Measurements from ENCODE around the gene TTC7B.

Gene TTC7B

DNA sequence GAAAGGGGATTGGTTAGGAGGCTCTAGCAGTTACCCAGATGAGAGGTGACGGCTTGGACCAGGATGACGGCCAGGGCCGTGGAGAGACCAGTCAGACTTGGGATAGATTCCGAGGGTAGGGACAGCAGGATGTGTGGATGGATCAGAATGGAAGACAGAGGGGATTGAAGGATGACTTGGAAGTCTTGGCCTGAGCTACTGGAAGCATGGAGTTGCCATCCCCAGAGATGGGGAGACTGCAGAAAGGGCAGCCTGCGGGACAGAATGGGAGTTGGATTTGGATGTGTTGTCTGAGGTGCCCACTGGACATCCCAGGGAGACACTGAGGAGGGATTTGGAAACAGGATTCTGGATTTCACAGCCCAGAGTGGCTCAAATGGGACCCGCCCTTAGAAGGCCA, 317.1 kb downstream of the TTC7B start:
- H3K79me1 ChIP-seq (ENCODE audit: low read length): no peaks in the 10 kb centered on the region
- no peak overlapping the region for H2BK12ac ChIP-seq (ENCODE audit: low read length)
- H3K4me2 ChIP-seq (ENCODE audit: low read length): no peak overlapping the region
- no peak overlapping the region for H4K8ac ChIP-seq (ENCODE audit: low read depth, low read length)
- H4K91ac ChIP-seq (ENCODE audit: low read depth, low read length): no peak overlapping the region
- H2AFZ ChIP-seq (ENCODE audit: insufficient read depth, low read length, poor library complexity): no peak overlapping the region
- H3K36me3 ChIP-seq (ENCODE audit: control insufficient read depth in 1 of 2, insufficient read depth in 2 of 2, low read length in 2 of 2): no peaks in the 10 kb centered on the region
- peaks cover 2% of the 10 kb centered on the region for H3K9me3 ChIP-seq (ENCODE audit: insufficient read depth, low read depth, low read length)
- H2BK120ac ChIP-seq (ENCODE audit: insufficient read depth, low read length, poor library complexity): no peak overlapping the region
- no peak overlapping the region for H2BK5ac ChIP-seq (ENCODE audit: low read depth, low read length, poor library complexity)
- H3K9ac ChIP-seq (ENCODE audit: low read length): no peak overlapping the region
- no peak overlapping the region for H3K14ac ChIP-seq (ENCODE audit: low read length)
- H3K23ac ChIP-seq (ENCODE audit: low read length): no peak overlapping the region
- no CpG with 5 or more reads among the region's 6 CpGs for WGBS (ENCODE audit: extremely low coverage, insufficient coverage, insufficient read length)
- no peak for DNase-seq
- no peak overlapping the region for H3K27ac ChIP-seq (ENCODE audit: low read depth, low read length)
- no peak overlapping the region for H3K4me3 ChIP-seq (ENCODE audit: low read depth, low read length)
- no peak overlapping the region for H3K4ac ChIP-seq (ENCODE audit: low read depth, low read length)
- H3K27me3 ChIP-seq (ENCODE audit: insufficient read depth, low read length): no peaks in the 10 kb centered on the region
- no peak overlapping the region for H3K18ac ChIP-seq (ENCODE audit: low read length)
- no peaks in the 10 kb centered on the region for H3K79me2 ChIP-seq (ENCODE audit: control insufficient read depth, insufficient read depth, low read length, poor library complexity)
- peaks cover 18 to 21% of the 10 kb centered on the region in 2 experiments for H3K4me1 ChIP-seq (ENCODE audit: control insufficient read depth in 1 of 2, insufficient read depth in 2 of 2, low read length in 2 of 2)
- H4K12ac ChIP-seq (ENCODE audit: low read depth, low read length): no peak overlapping the region
- H2AK5ac ChIP-seq (ENCODE audit: low read length): no peak overlapping the region

DNA sequence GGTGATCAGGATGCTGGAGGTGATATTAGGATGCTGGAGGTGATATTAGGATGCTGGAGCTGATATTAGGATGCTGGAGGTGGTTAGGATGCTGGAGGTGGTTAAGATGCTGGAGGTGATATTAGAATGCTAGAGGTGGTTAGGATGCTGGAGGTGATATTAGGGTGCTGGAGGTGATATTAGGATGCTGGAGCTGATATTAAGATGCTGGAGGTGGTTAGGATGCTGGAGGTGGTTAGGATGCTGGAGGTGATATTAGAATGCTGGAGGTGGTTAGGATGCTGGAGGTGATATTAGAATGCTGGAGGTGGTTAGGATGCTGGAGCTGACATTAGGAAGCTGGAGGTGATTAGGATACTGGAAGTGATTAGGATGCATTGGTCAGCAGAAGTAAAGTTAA, 318.0 kb downstream of the TTC7B start:
- Histone ChIP-seq H4K8ac (ENCODE audit: low read depth, low read length) (no peak overlapping the region), H2AK5ac (ENCODE audit: low read length) (no peak overlapping the region), H3K4me2 (ENCODE audit: low read length) (no peak overlapping the region), H3K23ac (ENCODE audit: low read length) (no peak overlapping the region), H3K79me1 (ENCODE audit: low read length) (no peaks in the 10 kb centered on the region), H2BK5ac (ENCODE audit: low read depth, low read length, poor library complexity) (no peak overlapping the region), H3K4ac (ENCODE audit: low read depth, low read length) (no peak overlapping the region), H3K14ac (ENCODE audit: low read length) (no peak overlapping the region), H3K9ac (ENCODE audit: low read length) (no peak overlapping the region), H4K91ac (ENCODE audit: low read depth, low read length) (no peak overlapping the region), H3K9me3 (ENCODE audit: insufficient read depth, low read depth, low read length) (peaks cover 2% of the 10 kb centered on the region), H2BK12ac (ENCODE audit: low read length) (no peak overlapping the region), H3K4me1 (ENCODE audit: control insufficient read depth in 1 of 2, insufficient read depth in 2 of 2, low read length in 2 of 2) (peaks cover 18 to 21% of the 10 kb centered on the region in 2 experiments), H3K4me3 (ENCODE audit: low read depth, low read length) (no peak overlapping the region), H2AFZ (ENCODE audit: insufficient read depth, low read length, poor library complexity) (no peak overlapping the region), H3K79me2 (ENCODE audit: control insufficient read depth, insufficient read depth, low read length, poor library complexity) (no peaks in the 10 kb centered on the region), H3K27me3 (ENCODE audit: insufficient read depth, low read length) (no peaks in the 10 kb centered on the region), H3K18ac (ENCODE audit: low read length) (no peak overlapping the region), H3K27ac (ENCODE audit: low read depth, low read length) (no peak overlapping the region), H2BK120ac (ENCODE audit: insufficient read depth, low read length, poor library complexity) (no peak overlapping the region), H4K12ac (ENCODE audit: low read depth, low read length) (no peak overlapping the region), H3K36me3 (ENCODE audit: control insufficient read depth in 1 of 2, insufficient read depth in 2 of 2, low read length in 2 of 2) (no peaks in the 10 kb centered on the region)
- no peak for DNase-seq

DNA sequence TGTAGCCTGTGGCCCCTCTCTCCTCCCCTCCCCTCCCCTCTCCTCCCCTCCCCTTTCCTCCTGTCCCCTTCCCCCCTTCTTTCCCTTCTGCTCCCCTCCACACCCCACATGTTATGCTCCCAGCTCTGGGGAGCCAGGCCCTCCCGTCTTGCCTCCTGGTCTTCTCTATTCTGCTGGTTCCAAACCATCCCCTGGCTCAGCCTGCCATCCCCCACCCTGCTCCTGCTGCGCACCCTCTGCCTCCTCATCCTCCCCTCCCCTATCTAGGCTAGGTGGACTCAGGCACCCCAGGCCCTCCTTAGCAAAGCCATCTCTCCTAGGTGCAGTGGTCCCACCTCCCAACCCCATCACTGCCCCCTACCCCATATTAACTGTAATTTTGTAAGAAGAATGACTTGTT, 319.9 kb downstream of the TTC7B start:
- H3K23ac ChIP-seq (ENCODE audit: low read length): no peak overlapping the region
- H2BK120ac ChIP-seq (ENCODE audit: insufficient read depth, low read length, poor library complexity): no peak overlapping the region
- no peak overlapping the region for H3K27ac ChIP-seq (ENCODE audit: low read depth, low read length)
- no CpG with 5 or more reads among the region's 2 CpGs for WGBS (ENCODE audit: extremely low coverage, insufficient coverage, insufficient read length)
- no peaks in the 10 kb centered on the region for H3K27me3 ChIP-seq (ENCODE audit: insufficient read depth, low read length)
- H2BK12ac ChIP-seq (ENCODE audit: low read length): no peak overlapping the region
- no peak overlapping the region for H3K4me2 ChIP-seq (ENCODE audit: low read length)
- no peak overlapping the region for H3K4me3 ChIP-seq (ENCODE audit: low read depth, low read length)
- no peaks in the 10 kb centered on the region for H3K79me1 ChIP-seq (ENCODE audit: low read length)
- H4K8ac ChIP-seq (ENCODE audit: low read depth, low read length): no peak overlapping the region
- H3K36me3 ChIP-seq (ENCODE audit: control insufficient read depth in 1 of 2, insufficient read depth in 2 of 2, low read length in 2 of 2): no peaks in the 10 kb centered on the region
- DNase-seq: no peak
- H2BK5ac ChIP-seq (ENCODE audit: low read depth, low read length, poor library complexity): no peak overlapping the region
- H3K9ac ChIP-seq (ENCODE audit: low read length): no peak overlapping the region
- no peak overlapping the region for H3K18ac ChIP-seq (ENCODE audit: low read length)
- H2AK5ac ChIP-seq (ENCODE audit: low read length): no peak overlapping the region
- H4K12ac ChIP-seq (ENCODE audit: low read depth, low read length): no peak overlapping the region
- no peak overlapping the region for H2AFZ ChIP-seq (ENCODE audit: insufficient read depth, low read length, poor library complexity)
- H3K4ac ChIP-seq (ENCODE audit: low read depth, low read length): no peak overlapping the region
- H3K79me2 ChIP-seq (ENCODE audit: control insufficient read depth, insufficient read depth, low read length, poor library complexity): no peaks in the 10 kb centered on the region
- no peak overlapping the region for H3K14ac ChIP-seq (ENCODE audit: low read length)
- peaks cover 2% of the 10 kb centered on the region for H3K9me3 ChIP-seq (ENCODE audit: insufficient read depth, low read depth, low read length)
- H4K91ac ChIP-seq (ENCODE audit: low read depth, low read length): no peak overlapping the region
- H3K4me1 ChIP-seq (ENCODE audit: control insufficient read depth in 1 of 2, insufficient read depth in 2 of 2, low read length in 2 of 2): peaks cover 11 to 14% of the 10 kb centered on the region in 2 experiments

DNA sequence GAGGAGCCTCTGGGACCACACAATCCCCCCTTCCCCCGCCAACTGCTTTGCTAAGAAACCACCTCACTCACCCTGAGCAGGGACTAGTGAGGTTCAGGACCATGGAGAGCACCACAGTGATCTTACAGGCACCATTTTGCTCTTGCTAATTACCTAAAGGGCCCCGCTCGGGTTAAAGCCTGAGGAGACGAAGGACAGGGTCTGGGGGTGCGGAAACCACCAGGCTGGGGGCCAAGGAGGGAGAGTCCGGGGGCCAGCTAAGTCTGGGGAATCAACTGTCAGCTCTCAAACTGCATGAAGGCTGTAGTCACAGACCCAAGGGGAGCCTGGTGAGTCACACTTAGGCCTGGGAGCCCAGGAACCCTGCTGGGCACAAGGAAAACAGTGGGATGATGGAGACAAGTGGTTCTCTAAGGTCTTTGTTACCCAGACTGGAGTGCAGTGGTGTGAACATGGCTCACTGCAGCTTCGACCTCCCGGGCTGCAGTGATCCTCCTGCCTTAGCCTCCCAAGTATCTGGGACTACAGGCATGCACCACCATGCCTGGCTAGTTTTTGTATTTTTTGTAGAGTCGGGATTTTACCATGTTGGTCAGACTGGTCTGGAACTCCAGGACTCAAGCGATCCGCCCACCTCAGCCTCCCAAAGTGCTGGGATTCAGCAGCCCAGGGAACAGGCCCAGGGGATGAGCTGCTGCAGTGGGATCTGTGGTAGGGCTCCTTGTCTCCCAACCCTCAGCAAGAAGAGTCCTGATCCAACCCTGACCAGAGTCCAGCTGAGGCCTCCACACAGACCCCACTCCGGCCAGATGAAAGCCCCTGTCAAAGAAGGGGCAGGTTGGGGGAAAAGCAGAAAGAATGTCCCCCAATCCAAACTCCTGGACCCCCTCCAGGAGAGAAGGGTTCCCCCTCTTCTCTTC, 320.6 kb downstream of the TTC7B start:
- WGBS (ENCODE audit: extremely low coverage, insufficient coverage, insufficient read length): no CpG with 5 or more reads among the region's 12 CpGs
- Histone ChIP-seq H4K12ac (ENCODE audit: low read depth, low read length) (no peak overlapping the region), H3K4me3 (ENCODE audit: low read depth, low read length) (no peak overlapping the region), H3K27ac (ENCODE audit: low read depth, low read length) (no peak overlapping the region), H3K4me2 (ENCODE audit: low read length) (no peak overlapping the region), H3K79me1 (ENCODE audit: low read length) (no peaks in the 10 kb centered on the region), H3K36me3 (ENCODE audit: control insufficient read depth in 1 of 2, insufficient read depth in 2 of 2, low read length in 2 of 2) (no peaks in the 10 kb centered on the region), H2BK12ac (ENCODE audit: low read length) (no peak overlapping the region), H3K79me2 (ENCODE audit: control insufficient read depth, insufficient read depth, low read length, poor library complexity) (no peaks in the 10 kb centered on the region), H2BK5ac (ENCODE audit: low read depth, low read length, poor library complexity) (no peak overlapping the region), H3K4me1 (ENCODE audit: control insufficient read depth in 1 of 2, insufficient read depth in 2 of 2, low read length in 2 of 2) (peaks cover 7 to 8% of the 10 kb centered on the region in 2 experiments), H3K4ac (ENCODE audit: low read depth, low read length) (no peak overlapping the region), H3K23ac (ENCODE audit: low read length) (no peak overlapping the region), H3K14ac (ENCODE audit: low read length) (no peak overlapping the region), H3K27me3 (ENCODE audit: insufficient read depth, low read length) (no peaks in the 10 kb centered on the region), H4K91ac (ENCODE audit: low read depth, low read length) (no peak overlapping the region), H3K18ac (ENCODE audit: low read length) (no peak overlapping the region), H2BK120ac (ENCODE audit: insufficient read depth, low read length, poor library complexity) (no peak overlapping the region), H4K8ac (ENCODE audit: low read depth, low read length) (no peak overlapping the region), H3K9me3 (ENCODE audit: insufficient read depth, low read depth, low read length) (peaks cover 2% of the 10 kb centered on the region), H2AFZ (ENCODE audit: insufficient read depth, low read length, poor library complexity) (no peak overlapping the region), H2AK5ac (ENCODE audit: low read length) (no peak overlapping the region), H3K9ac (ENCODE audit: low read length) (no peak overlapping the region)
- peak; percentile 17 to 81 for DNase-seq

Data from trophoblast cell (in vitro differentiated cells and primary cell).